Transverse colon (tissue), 4 donors: ENCODE data around the gene FFAR4. TPM values are rescaled to one million over a fixed set of nuclear protein-coding genes. Genes with fewer than 3 reads are reported as not detected.
"Not testable (repeated sequence)": the region's sequence is repeated elsewhere in the genome, so short reads cannot be mapped to it uniquely, and the experiment has no call there.

Experiments
- DNase-seq: peaks from one replicate; pipeline ENCODE4 v3.0.0-alpha.2; 2019
- H3K27ac ChIP-seq, 4 donors: fragments of 200-600 bp; sonication (generic); 2 replicates each; pipeline ENCODE4 v1.5.1; 2016 to 2018; ENCODE audit warnings: inconsistent platforms in 4 of 4
- H3K27me3 ChIP-seq: fragments of 200-600 bp; sonication (generic); 2 replicates; pipeline ENCODE4 v1.5.1; 2017; ENCODE audit warnings: inconsistent platforms
- H3K36me3 ChIP-seq, 4 donors: fragments of 200-600 bp; sonication (generic); 2 replicates each; pipeline ENCODE4 v1.5.1; 2017 to 2019; ENCODE audit warnings: inconsistent platforms in 4 of 4
- H3K4me1 ChIP-seq, 4 donors: fragments of 200-600 bp; sonication (generic); 2 replicates each; pipeline ENCODE4 v1.5.1; 2017 to 2020; ENCODE audit warnings: inconsistent platforms in 4 of 4
- H3K4me3 ChIP-seq, 4 donors: fragments of 200-600 bp; sonication (generic); 1 replicate in 1 of 4; 2 replicates in 3 of 4; pipeline versions ENCODE4 v1.5.1 to v1.6.1; 2017 to 2019; ENCODE audit warnings: inconsistent platforms in 4 of 4
- H3K9me3 ChIP-seq, 2 donors: fragments of 200-600 bp; sonication (generic); 2 replicates each; pipeline ENCODE4 v1.5.1; 2017 to 2019; ENCODE audit warnings: inconsistent platforms in 2 of 2
- CTCF ChIP-seq, 5 experiments: fragments of 200-600 bp in 3 of 5; fragments of 450-650 bp in 2 of 5; sonication (generic) in 3 of 5; IDR thresholded peaks; 1 replicate in 2 of 5; 2 replicates in 3 of 5; pipeline ENCODE4 v1.5.1; 2016 to 2017; ENCODE audit warnings: antibody characterized with exemption in 5 of 5, inconsistent platforms in 3 of 5, mild to moderate bottlenecking in 2 of 5, moderate library complexity in 1 of 5
- EP300 ChIP-seq: sonication (generic); formaldehyde crosslinking; IDR thresholded peaks from one replicate; pipeline ENCODE4 v1.6.1; 2017; ENCODE audit warnings: antibody characterized with exemption, low read depth
- POLR2A ChIP-seq: fragments of 450-650 bp; IDR thresholded peaks from one replicate; pipeline ENCODE4 v1.6.1; 2016; ENCODE audit warnings: antibody characterized with exemption, mild to moderate bottlenecking, moderate library complexity
- POLR2AphosphoS5 ChIP-seq, 3 donors: sonication (generic); formaldehyde crosslinking; IDR thresholded peaks; one replicate each; pipeline ENCODE4 v1.6.1; 2016; ENCODE audit warnings: antibody characterized with exemption in 3 of 3
- WGBS, 2 donors: methylation state at CpG; one replicate each; pipeline ENCODE4 v1.1.5; 2018; ENCODE audit warnings: low coverage in 1 of 2; 5-methylcytosine and 5-hydroxymethylcytosine counted together
- in situ Hi-C, 4 donors: fragments of 200-750 bp; cut with MboI; loops; one replicate each; pipeline versions ENCODE4 v1.15.0 to v1.15.1; 2017; ENCODE audit warnings: low sequenced_read_pairs in 3 of 4, low pct_ligation_motif_present in 1 of 4, low pct_unique_long_range_greater_than_20kb in 1 of 4
- intact Hi-C: fragments of 100-400 bp; cut with DNase I; formaldehyde crosslinking; loops from one replicate; pipeline ENCODE4 v1.15.1; 2023; ENCODE audit warnings: low total_unique reads
- total RNA-seq, 4 donors: library from RNA; depleted of rRNA; stranded (reverse); fragments of >200 nt; gene quantifications; one replicate each; pipeline ENCODE4 v1.1.0, GENCODE V29; 2016

Gene FFAR4
- total RNA-seq, result 10 to 100 TPM in 3 of 4 donors, under 1 TPM in 1; 0.75 to 17.1 (median 12.9) TPM

- WGBS, 2 donors, result 6% methylated on average over 48 of the region's 85 CpGs; no CpG with 5 or more reads in 1 of the 2 donors
- H3K4me3 ChIP-seq, result peak within 1 kb of the TSS in 3 of 4 donors; percentile 7 to 50 (median 36)
- H3K27ac ChIP-seq, result peak within 1 kb of the TSS in 3 of 4 donors; percentile 2 to 58 (median 24)
- no peaks in the 10 kb centered on the region for H3K36me3 ChIP-seq
- in situ Hi-C loops, result no loop called here
- intact Hi-C loops, result no loop called here
- no peaks in the 10 kb centered on the region for H3K9me3 ChIP-seq
- peaks cover 0 to 20% (median 6%) of the 10 kb centered on the region in 4 donors for H3K4me1 ChIP-seq
- H3K27me3 ChIP-seq, result peaks cover 52% of the 10 kb centered on the region
- DNase-seq, result peak; percentile 58
- TF ChIP-seq CTCF (IDR thresholded peaks at IDR 0.05) (no peak), POLR2AphosphoS5 (IDR thresholded peaks at IDR 0.05) (peak in 2 of 3 donors; percentile 32 to 53), POLR2A (peak; percentile 33), EP300 (no peak)
Observed at GRCh38 chr10:93566435-93567276, at the start of gene FFAR4. Gene FFAR4 (plus strand): TSS chr10:93566665. CDS start chr10:93566721, 56 bp downstream.

GRCh38 chr10:93518531-93518930 lies 47.9 kb upstream of the FFAR4 start:
- 94% methylated on average over 4 of the region's 4 CpGs; no CpG with 5 or more reads in 1 of the 2 donors for WGBS, 2 donors
- H3K4me1 ChIP-seq, result no peaks in the 10 kb centered on the region
- intact Hi-C loops, result no loop called here
- H3K36me3 ChIP-seq, result no peaks in the 10 kb centered on the region
- H3K27ac ChIP-seq, result no peak overlapping the region
- no peaks in the 10 kb centered on the region for H3K27me3 ChIP-seq
- no peaks in the 10 kb centered on the region for H3K9me3 ChIP-seq
- TF ChIP-seq POLR2A (no peak), EP300 (no peak), POLR2AphosphoS5 (IDR thresholded peaks at IDR 0.05) (no peak), CTCF (IDR thresholded peaks at IDR 0.05) (no peak)
- no peak for DNase-seq
- H3K4me3 ChIP-seq, result no peak overlapping the region
- in situ Hi-C loops, result loop anchor here in 1 of 4 donors (25.0 kb wide), 1 partner anchor 431 kb away; no protein-coding TSS in a partner anchor

GRCh38 chr10:93535293-93535692 lies 31.2 kb upstream of the FFAR4 start:
- TF ChIP-seq EP300, result no peak
- TF ChIP-seq POLR2A, result no peak
- TF ChIP-seq POLR2AphosphoS5 (IDR thresholded peaks at IDR 0.05), result no peak
- no peak for TF ChIP-seq CTCF (IDR thresholded peaks at IDR 0.05)
- Histone ChIP-seq H3K27ac (no peak overlapping the region), H3K27me3 (no peaks in the 10 kb centered on the region), H3K4me1 (no peaks in the 10 kb centered on the region), H3K36me3 (no peaks in the 10 kb centered on the region), H3K4me3 (no peak overlapping the region), H3K9me3 (no peaks in the 10 kb centered on the region)
- intact Hi-C loops (no loop called here), in situ Hi-C loops (no loop called here)
- 93% methylated on average over 5 of the region's 5 CpGs; no CpG with 5 or more reads in 1 of the 2 donors for WGBS, 2 donors
- no peak for DNase-seq

GRCh38 chr10:93540871-93541270 lies 25.6 kb upstream of the FFAR4 start:
- H3K4me3 ChIP-seq, H3K27me3 ChIP-seq, H3K9me3 ChIP-seq, DNase-seq, H3K27ac ChIP-seq, H3K36me3 ChIP-seq, intact Hi-C loops: not testable (repeated sequence)
- in situ Hi-C loops, result loop anchor here in 1 of 4 donors (10.0 kb wide), 1 partner anchor 134 kb away; no protein-coding TSS in a partner anchor
- WGBS, 2 donors, result 86 to 94% methylated on average over 2 to 4 of the region's 4 CpGs
- peaks cover 0 to 13% (median 3%) of the 10 kb centered on the region in 4 donors for H3K4me1 ChIP-seq
